HEK293 (cell line): ENCODE results near the gene CDK3.
A peak's percentile ranks its signal among the peaks of the same experiment; 100 is the strongest.

ENCODE experiments used
- CTCF ChIA-PET: fragments of 350-600 bp; formaldehyde crosslinking; extraction: SDS; loops from one replicate; lab custom pipeline; 2021; ENCODE audit warnings: antibody characterized with exemption; lab: Yijun Ruan, JAX
- POLR2A ChIA-PET: fragments of 300-600 bp; formaldehyde crosslinking; extraction: SDS; loops from one replicate; lab custom pipeline; 2020; ENCODE audit warnings: antibody characterized with exemption, inconsistent platforms; lab: Yijun Ruan, JAX
- H3K27ac ChIP-seq: fragments of 200-500 bp; sonication (Bioruptor generic); 2 replicates; pipeline ENCODE4 v1.5.1; 2014; ENCODE audit warnings: low read depth, low read length, control low read depth, inconsistent platforms; ENCODE audit errors: extremely low read depth
- H3K36me3 ChIP-seq, 2 experiments: fragments of 200-500 bp in 1 of 2; sonication (Bioruptor generic) in 1 of 2; 1 replicate in 1 of 2; 2 replicates in 1 of 2; pipeline ENCODE4 v1.5.1; 2014 to 2017; ENCODE audit warnings: inconsistent platforms in 2 of 2, low read length in 2 of 2; ENCODE audit not compliant: control insufficient read depth in 2 of 2, insufficient read depth in 1 of 2
- H3K4me1 ChIP-seq: fragments of 200-500 bp; sonication (Bioruptor generic); 2 replicates; pipeline ENCODE4 v1.5.1; 2014; ENCODE audit warnings: mild to moderate bottlenecking, low read length, inconsistent platforms; ENCODE audit not compliant: control insufficient read depth, insufficient read depth
- H3K4me3 ChIP-seq: 2 replicates; pipeline ENCODE4 v1.5.1; 2011; ENCODE audit warnings: low read depth, mild to moderate bottlenecking, control low read depth, low read length, moderate library complexity
- H3K9me3 ChIP-seq: fragments of 200-500 bp; sonication (Bioruptor generic); 2 replicates; pipeline ENCODE4 v1.5.1; 2014; ENCODE audit warnings: low read depth, low read length, inconsistent platforms; ENCODE audit not compliant: control insufficient read depth, insufficient read depth
- HOXD13 ChIP-seq: sonication (generic); formaldehyde crosslinking; IDR thresholded peaks from 2 replicates; pipeline ENCODE4 v1.8.0; 2022; ENCODE audit warnings: missing genetic modification reagents, borderline replicate concordance
- KLF1 ChIP-seq: fragments of 450-650 bp; formaldehyde crosslinking; IDR thresholded peaks from 2 replicates; pipeline ENCODE4 v1.5.1; 2016; ENCODE audit warnings: missing biosample characterization, missing genetic modification characterization
- MZF1 ChIP-seq: fragments of 450-650 bp; formaldehyde crosslinking; IDR thresholded peaks from 2 replicates; pipeline ENCODE4 v1.5.1; 2017; ENCODE audit warnings: missing biosample characterization, missing genetic modification characterization, borderline replicate concordance
- OSR2 ChIP-seq: fragments of 450-650 bp; formaldehyde crosslinking; IDR thresholded peaks from 2 replicates; pipeline ENCODE4 v1.5.1; 2016; ENCODE audit warnings: missing biosample characterization, missing genetic modification characterization
- OVOL3 ChIP-seq: fragments of 450-650 bp; formaldehyde crosslinking; IDR thresholded peaks from 2 replicates; pipeline ENCODE4 v1.5.1; 2016; ENCODE audit warnings: missing biosample characterization, missing genetic modification characterization
- SALL2 ChIP-seq: fragments of 450-650 bp; formaldehyde crosslinking; IDR thresholded peaks from 2 replicates; pipeline ENCODE4 v1.5.0; 2017; ENCODE audit warnings: missing biosample characterization, mild to moderate bottlenecking, missing genetic modification characterization, borderline replicate concordance
- ZEB2 ChIP-seq: fragments of 450-650 bp; formaldehyde crosslinking; IDR thresholded peaks from 2 replicates; pipeline ENCODE4 v1.5.1; 2016; ENCODE audit warnings: missing biosample characterization, missing genetic modification characterization
- ZNF121 ChIP-seq: fragments of 450-650 bp; formaldehyde crosslinking; IDR thresholded peaks from 2 replicates; pipeline ENCODE4 v1.5.1; 2016; ENCODE audit warnings: missing biosample characterization, missing genetic modification characterization
- ZNF175 ChIP-seq: fragments of 450-650 bp; formaldehyde crosslinking; IDR thresholded peaks from 2 replicates; pipeline ENCODE4 v1.5.1; 2016; ENCODE audit warnings: missing biosample characterization, missing genetic modification characterization
- ZNF341 ChIP-seq: fragments of 450-650 bp; formaldehyde crosslinking; IDR thresholded peaks from 2 replicates; pipeline ENCODE4; 2016; ENCODE audit warnings: low read depth, missing biosample characterization, missing genetic modification characterization
- ZNF37A ChIP-seq: fragments of 450-650 bp; IDR thresholded peaks from 2 replicates; pipeline ENCODE4 v1.5.1; 2018; ENCODE audit warnings: missing biosample characterization, missing genetic modification characterization
- ZNF404 ChIP-seq: fragments of 450-650 bp; formaldehyde crosslinking; IDR thresholded peaks from 2 replicates; pipeline ENCODE4 v1.5.1; 2017; ENCODE audit warnings: missing biosample characterization, missing genetic modification characterization
- ZNF449 ChIP-seq: fragments of 450-650 bp; formaldehyde crosslinking; IDR thresholded peaks from 2 replicates; pipeline ENCODE4 v1.5.1; 2017; ENCODE audit warnings: missing biosample characterization, mild to moderate bottlenecking, missing genetic modification characterization, moderate library complexity
- ZNF544 ChIP-seq: fragments of 450-650 bp; formaldehyde crosslinking; IDR thresholded peaks from 2 replicates; pipeline ENCODE4 v1.5.0; 2017; ENCODE audit warnings: missing biosample characterization, missing genetic modification characterization
- ZNF623 ChIP-seq: fragments of 450-650 bp; formaldehyde crosslinking; IDR thresholded peaks from 2 replicates; pipeline ENCODE4 v1.5.1; 2016; ENCODE audit warnings: missing biosample characterization, missing genetic modification characterization
- ZNF639 ChIP-seq: fragments of 450-650 bp; formaldehyde crosslinking; IDR thresholded peaks from 2 replicates; pipeline ENCODE4 v1.5.1; 2016; ENCODE audit warnings: missing biosample characterization, missing genetic modification characterization
- ZNF645 ChIP-seq: fragments of 450-650 bp; formaldehyde crosslinking; IDR thresholded peaks from 2 replicates; pipeline ENCODE4; 2016; ENCODE audit warnings: missing biosample characterization, missing genetic modification characterization
- ZNF654 ChIP-seq: fragments of 450-650 bp; formaldehyde crosslinking; IDR thresholded peaks from 2 replicates; pipeline ENCODE4 v1.5.1; 2016; ENCODE audit warnings: low read depth, missing biosample characterization, missing genetic modification characterization
- ZNF670 ChIP-seq: fragments of 450-650 bp; formaldehyde crosslinking; IDR thresholded peaks from 2 replicates; pipeline ENCODE4 v1.5.1; 2016; ENCODE audit warnings: missing biosample characterization, missing genetic modification characterization, low read depth
- ZSCAN4 ChIP-seq: fragments of 450-650 bp; formaldehyde crosslinking; IDR thresholded peaks from 2 replicates; pipeline ENCODE4 v1.5.1; 2017; ENCODE audit warnings: missing biosample characterization, missing genetic modification characterization

Gene CDK3

GRCh38 chr17:76024353-76024752 is 23.7 kb downstream of the CDK3 start (continued):
- TF ChIP-seq ZSCAN4 (no peak), ZNF449 (tag by site-specific recombination) (no peak), HOXD13 (no peak), ZNF670 (tag by site-specific recombination) (no peak)

- H3K4me3 ChIP-seq = no peak overlapping the region
- POLR2A ChIA-PET = interaction anchor here (0.7 kb wide), 1 partner anchor 503 kb away, joined by 4 read pairs; no protein-coding TSS in a partner anchor
- no peak overlapping the region for H3K27ac ChIP-seq
Measured at GRCh38 chr17:76025294-76025693, 24.6 kb downstream of the CDK3 start.

GRCh38 chr17:76026714-76027158 is 26.1 kb downstream of the CDK3 start:
- POLR2A ChIA-PET = interaction anchor here (0.7 kb wide), 1 partner anchor 95 kb away, joined by 4 read pairs; no protein-coding TSS in a partner anchor
- H3K27ac ChIP-seq = no peak overlapping the region
- TF ChIP-seq ZNF645 (tag by site-specific recombination) (no peak), ZNF341 (tag by site-specific recombination) (no peak), ZNF175 (tag by site-specific recombination) (no peak), ZNF404 (tag by site-specific recombination) (no peak), SALL2 (tag by site-specific recombination) (no peak), ZNF37A (tag by site-specific recombination) (no peak), ZNF623 (tag by site-specific recombination) (no peak), ZNF639 (tag by site-specific recombination) (no peak), MZF1 (tag by site-specific recombination) (no peak), OVOL3 (tag by site-specific recombination) (no peak), ZNF654 (tag by site-specific recombination) (no peak), OSR2 (no peak), ZNF544 (tag by site-specific recombination) (no peak)
- TF ChIP-seq, all 188 proteins: peak for 0
- no peaks in the 10 kb centered on the region for H3K9me3 ChIP-seq
- no peak overlapping the region for H3K4me3 ChIP-seq
- CTCF ChIA-PET = interaction anchor here (0.6 to 1.8 kb wide), 2 partner anchors 13 to 75 kb away, joined by 4 to 6 read pairs; no protein-coding TSS in a partner anchor
- no peaks in the 10 kb centered on the region; a peak in 1 of 3 replicates for H3K36me3 ChIP-seq
- peaks cover 12% of the 10 kb centered on the region for H3K4me1 ChIP-seq

More at GRCh38 chr17:76025294-76025693, 24.6 kb downstream of the CDK3 start:
- CTCF ChIA-PET = interaction anchor here (1.8 kb wide), 1 partner anchor 11 kb away, joined by 6 read pairs; no protein-coding TSS in a partner anchor
- Histone ChIP-seq H3K36me3 (no peaks in the 10 kb centered on the region), H3K9me3 (no peaks in the 10 kb centered on the region), H3K4me1 (peaks cover 12% of the 10 kb centered on the region)
- TF ChIP-seq ZEB2 = no peak
- no peak for TF ChIP-seq ZNF121 (tag by site-specific recombination)
- peak; percentile 75 for TF ChIP-seq KLF1 (tag by site-specific recombination)
